Heart left ventricle (tissue), 13 donors: ENCODE results near the gene C12orf42.

ENCODE experiments used
- POLR2A ChIP-seq, 2 donors: fragments of 450-650 bp; IDR thresholded peaks; one replicate each; pipeline ENCODE4 v1.6.1; 2017; ENCODE audit warnings: antibody characterized with exemption in 2 of 2, mild to moderate bottlenecking in 2 of 2, moderate library complexity in 2 of 2
- TF ChIP-seq, protein P1 (sequence below), 12 donors: fragments of 200-600 bp; sonication (generic) in 4 of 12; IDR thresholded peaks; one replicate each; pipeline versions ENCODE4 v1.5.0 to v1.8.0; 2018 to 2022; ENCODE audit warnings: antibody characterized with exemption in 12 of 12, mild to moderate bottlenecking in 5 of 12
- donor health status: ischemic (EF 13 %, LVEDD 7.1; RV severe dilation, severe dysfunction).
- donor health status: DM: no; HTN: yes; CAD: no.
- donor health status: DM: no; HTN: no; CAD: no.
- donor health status: ischemic (EF 25% LVEDD 6.9; RV normal size, moderate dysfunction).
- donor health status: ischemic (EF 25% LVEDD 5.7; RV mildly dilated, moderate dysfunction).
- donor health status: ischemic (EF 35%, LVEDD 5.7; RV mildly dilated, moderate dysfunction).
- donor health status: nonischemic (EF 11% LVEDD 7.7; RV severe dilation, severe dysfunction).
- donor health status: DM: yes; HTN: yes; CAD: no.
- donor health status: PGD.
- donor health status: ischemic (EF 29% LVEDD 5.4; RV normal size, mild dysfunction).
- donor health status: nonischemic (EF 23%, LVEDD 6.1; RV moderate dilation, normal function).

DNA sequence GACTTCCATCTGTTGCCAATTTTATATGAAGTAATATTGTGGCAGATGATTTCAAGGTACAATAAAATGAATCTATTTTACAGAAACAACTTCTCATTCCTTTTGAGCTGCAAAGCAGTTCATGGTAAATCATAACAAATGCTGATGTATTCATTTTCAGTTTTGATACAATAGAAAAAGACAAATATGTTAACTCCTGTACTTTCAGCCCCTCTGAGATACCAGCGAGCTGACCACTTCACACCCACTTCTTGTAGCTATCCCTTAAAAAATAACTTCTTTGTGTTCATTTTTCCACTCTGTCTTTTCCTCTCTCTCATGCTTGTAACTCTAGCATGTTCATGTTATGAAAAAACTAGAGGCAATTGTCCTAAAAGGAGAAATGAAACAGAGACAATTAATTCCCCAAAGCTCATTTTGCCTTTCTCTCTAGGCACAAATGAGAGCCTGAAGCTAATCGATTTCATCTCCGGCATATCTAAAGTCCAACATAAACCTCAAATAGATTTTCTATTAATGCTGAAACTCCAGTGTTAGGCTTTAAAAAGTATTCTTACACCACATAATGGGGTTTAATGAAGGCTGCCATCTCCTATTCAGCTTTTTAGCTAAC, 182.9 kb downstream of the C12orf42 start:
- no peak for TF ChIP-seq POLR2A (IDR thresholded peaks at IDR 0.05)
- TF ChIP-seq, protein P1, sequence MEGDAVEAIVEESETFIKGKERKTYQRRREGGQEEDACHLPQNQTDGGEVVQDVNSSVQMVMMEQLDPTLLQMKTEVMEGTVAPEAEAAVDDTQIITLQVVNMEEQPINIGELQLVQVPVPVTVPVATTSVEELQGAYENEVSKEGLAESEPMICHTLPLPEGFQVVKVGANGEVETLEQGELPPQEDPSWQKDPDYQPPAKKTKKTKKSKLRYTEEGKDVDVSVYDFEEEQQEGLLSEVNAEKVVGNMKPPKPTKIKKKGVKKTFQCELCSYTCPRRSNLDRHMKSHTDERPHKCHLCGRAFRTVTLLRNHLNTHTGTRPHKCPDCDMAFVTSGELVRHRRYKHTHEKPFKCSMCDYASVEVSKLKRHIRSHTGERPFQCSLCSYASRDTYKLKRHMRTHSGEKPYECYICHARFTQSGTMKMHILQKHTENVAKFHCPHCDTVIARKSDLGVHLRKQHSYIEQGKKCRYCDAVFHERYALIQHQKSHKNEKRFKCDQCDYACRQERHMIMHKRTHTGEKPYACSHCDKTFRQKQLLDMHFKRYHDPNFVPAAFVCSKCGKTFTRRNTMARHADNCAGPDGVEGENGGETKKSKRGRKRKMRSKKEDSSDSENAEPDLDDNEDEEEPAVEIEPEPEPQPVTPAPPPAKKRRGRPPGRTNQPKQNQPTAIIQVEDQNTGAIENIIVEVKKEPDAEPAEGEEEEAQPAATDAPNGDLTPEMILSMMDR (IDR thresholded peaks at IDR 0.05) = no peak
